MCF 10A (cell line): ENCODE results near the gene IFNG-AS1. TPM values are rescaled to one million over a fixed set of nuclear protein-coding genes. Genes with fewer than 3 reads are reported as not detected.

ENCODE experiments used
- BruUV-seq: library from RNA; stranded (reverse); fragments of 400-500 nt; replicated peaks from 2 replicates; lab custom pipeline; 2021; lab: Mats Ljungman, UMichigan
- CTCF ChIA-PET: fragments of 300-600 bp; sonication (Branson Sonifier 250); formaldehyde crosslinking; extraction: SDS; loops from one replicate; lab custom pipeline; 2021; ENCODE audit warnings: antibody characterized with exemption, inconsistent platforms; lab: Yijun Ruan, JAX
- POLR2A ChIA-PET: fragments of 300-600, 350-650 bp; sonication (Branson Sonifier 250); formaldehyde crosslinking; extraction: SDS; loops from one replicate; lab custom pipeline; 2020; ENCODE audit warnings: antibody characterized with exemption, inconsistent platforms; lab: Yijun Ruan, JAX
- DNase-seq: peaks from one replicate; pipeline ENCODE4 v3.0.0-alpha.2; 2018; ENCODE audit not compliant: unreplicated experiment
- H3K27ac Mint-ChIP-seq: one replicate; pipeline ENCODE4 v1.8.0; 2022; ENCODE audit warnings: mild to moderate bottlenecking, low read depth, mixed read lengths; ENCODE audit not compliant: unreplicated experiment
- H3K27me3 Mint-ChIP-seq: one replicate; pipeline ENCODE4 v1.8.0; 2022; ENCODE audit warnings: mixed read lengths; ENCODE audit not compliant: insufficient read depth, unreplicated experiment
- H3K36me3 Mint-ChIP-seq: one replicate; pipeline ENCODE4 v1.8.0; 2022; ENCODE audit warnings: mild to moderate bottlenecking, moderate library complexity, mixed read lengths; ENCODE audit not compliant: insufficient read depth, unreplicated experiment
- H3K4me1 Mint-ChIP-seq: one replicate; pipeline ENCODE4 v1.8.0; 2022; ENCODE audit warnings: mixed read lengths; ENCODE audit not compliant: insufficient read depth, unreplicated experiment
- H3K4me3 Mint-ChIP-seq: one replicate; pipeline ENCODE4 v1.8.0; 2022; ENCODE audit warnings: mild to moderate bottlenecking, moderate library complexity, mixed read lengths; ENCODE audit not compliant: unreplicated experiment
- H3K9me3 Mint-ChIP-seq: one replicate; pipeline ENCODE4 v1.8.0; 2022; ENCODE audit warnings: mixed read lengths; ENCODE audit not compliant: unreplicated experiment
- intact Hi-C: fragments of 100-400 bp; cut with micrococcal nuclease; formaldehyde crosslinking; loops from 2 replicates; pipeline ENCODE4 v1.14.1; 2022
- total RNA-seq: library from RNA; stranded (reverse); gene quantifications from 2 replicates; pipeline ENCODE4 v1.2.3, GENCODE V29; 2022
- TF ChIP-seq, protein P1 (sequence below): fragments of 200-600 bp; IDR thresholded peaks from one replicate; pipeline ENCODE4 v1.8.0; 2022; ENCODE audit warnings: antibody characterized with exemption, mild to moderate bottlenecking; ENCODE audit not compliant: unreplicated experiment

Gene IFNG-AS1
- total RNA-seq, 1 experiment from 2014 or later, result not detected

DNA sequence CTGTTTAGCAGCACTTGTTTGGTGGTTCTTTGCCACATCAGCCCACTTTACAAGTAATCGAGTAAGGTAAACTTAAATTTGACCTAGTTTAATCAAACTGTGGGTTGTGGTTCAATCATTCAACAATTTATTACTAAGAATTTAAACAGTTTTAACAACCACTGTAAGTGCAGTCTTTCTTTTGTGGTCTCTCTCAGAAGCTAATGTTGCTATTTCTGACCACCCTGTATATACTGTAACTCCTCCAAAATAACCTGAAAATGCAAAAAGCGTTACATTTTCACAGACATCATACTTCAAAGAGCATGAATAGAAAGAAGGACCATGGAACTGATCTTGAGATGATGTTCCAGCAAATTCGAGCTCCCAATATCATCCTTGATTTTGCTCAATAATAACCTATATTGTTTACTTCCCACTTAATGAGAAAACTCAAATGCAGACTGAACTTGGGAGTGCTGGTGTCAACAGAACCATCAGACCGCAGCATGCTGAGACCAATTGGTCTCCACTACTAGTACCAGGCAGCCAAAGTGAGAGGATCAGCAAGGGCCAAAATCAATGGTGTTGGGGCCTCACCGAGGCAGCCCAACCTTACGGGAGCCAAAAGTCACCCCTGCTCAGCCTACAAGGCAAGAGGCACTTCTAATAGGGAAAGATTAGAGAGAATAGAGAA lies 22.1 kb downstream of the IFNG-AS1 start:
- DNase-seq, result no peak
- BruUV-seq, result no TSS peak
- ChIA-PET CTCF (interaction anchor here (0.5 to 1.9 kb wide), 4 partner anchors 9 to 487 kb away, joined by 4 to 10 read pairs (median 6); no protein-coding TSS in a partner anchor), POLR2A (no interaction called here)
- no peaks in the 10 kb centered on the region for H3K36me3 Mint-ChIP-seq
- intact Hi-C loops, result no loop called here
- peaks cover 14% of the 10 kb centered on the region for H3K4me1 Mint-ChIP-seq
- no peaks in the 10 kb centered on the region for H3K9me3 Mint-ChIP-seq
- no peaks in the 10 kb centered on the region for H3K27me3 Mint-ChIP-seq
- H3K27ac Mint-ChIP-seq, result no peak overlapping the region
- TF ChIP-seq, protein P1, sequence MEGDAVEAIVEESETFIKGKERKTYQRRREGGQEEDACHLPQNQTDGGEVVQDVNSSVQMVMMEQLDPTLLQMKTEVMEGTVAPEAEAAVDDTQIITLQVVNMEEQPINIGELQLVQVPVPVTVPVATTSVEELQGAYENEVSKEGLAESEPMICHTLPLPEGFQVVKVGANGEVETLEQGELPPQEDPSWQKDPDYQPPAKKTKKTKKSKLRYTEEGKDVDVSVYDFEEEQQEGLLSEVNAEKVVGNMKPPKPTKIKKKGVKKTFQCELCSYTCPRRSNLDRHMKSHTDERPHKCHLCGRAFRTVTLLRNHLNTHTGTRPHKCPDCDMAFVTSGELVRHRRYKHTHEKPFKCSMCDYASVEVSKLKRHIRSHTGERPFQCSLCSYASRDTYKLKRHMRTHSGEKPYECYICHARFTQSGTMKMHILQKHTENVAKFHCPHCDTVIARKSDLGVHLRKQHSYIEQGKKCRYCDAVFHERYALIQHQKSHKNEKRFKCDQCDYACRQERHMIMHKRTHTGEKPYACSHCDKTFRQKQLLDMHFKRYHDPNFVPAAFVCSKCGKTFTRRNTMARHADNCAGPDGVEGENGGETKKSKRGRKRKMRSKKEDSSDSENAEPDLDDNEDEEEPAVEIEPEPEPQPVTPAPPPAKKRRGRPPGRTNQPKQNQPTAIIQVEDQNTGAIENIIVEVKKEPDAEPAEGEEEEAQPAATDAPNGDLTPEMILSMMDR, result no peak
- no peak overlapping the region for H3K4me3 Mint-ChIP-seq

DNA sequence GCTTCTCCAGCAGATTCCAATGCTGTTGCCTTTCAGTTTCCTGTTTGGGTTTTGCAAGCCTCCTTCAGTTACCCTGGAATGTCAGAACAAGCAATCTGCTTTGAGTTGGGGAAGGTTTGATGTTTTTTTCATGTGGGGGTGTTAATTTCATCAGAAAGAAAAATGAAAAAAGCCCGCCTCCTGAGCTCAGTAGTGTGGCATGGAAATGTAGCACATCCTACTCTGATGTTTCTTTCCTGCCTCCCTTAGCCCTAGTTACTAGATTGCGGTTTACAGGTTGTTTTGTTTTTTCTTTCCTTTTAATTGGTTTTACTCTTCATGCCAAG lies 22.6 kb downstream of the IFNG-AS1 start:
- Mint-ChIP-seq H3K36me3 (no peaks in the 10 kb centered on the region), H3K4me1 (peaks cover 10% of the 10 kb centered on the region), H3K4me3 (no peak overlapping the region), H3K9me3 (no peaks in the 10 kb centered on the region), H3K27me3 (no peaks in the 10 kb centered on the region), H3K27ac (no peak overlapping the region)
- no peak for DNase-seq
- POLR2A ChIA-PET, result no interaction called here
- intact Hi-C loops, result no loop called here
- no TSS peak for BruUV-seq
- CTCF ChIA-PET, result interaction anchor here (1.5 to 1.9 kb wide), 2 partner anchors 10 to 29 kb away, joined by 4 to 10 read pairs; no protein-coding TSS in a partner anchor
- TF ChIP-seq, protein P1, result no peak

DNA sequence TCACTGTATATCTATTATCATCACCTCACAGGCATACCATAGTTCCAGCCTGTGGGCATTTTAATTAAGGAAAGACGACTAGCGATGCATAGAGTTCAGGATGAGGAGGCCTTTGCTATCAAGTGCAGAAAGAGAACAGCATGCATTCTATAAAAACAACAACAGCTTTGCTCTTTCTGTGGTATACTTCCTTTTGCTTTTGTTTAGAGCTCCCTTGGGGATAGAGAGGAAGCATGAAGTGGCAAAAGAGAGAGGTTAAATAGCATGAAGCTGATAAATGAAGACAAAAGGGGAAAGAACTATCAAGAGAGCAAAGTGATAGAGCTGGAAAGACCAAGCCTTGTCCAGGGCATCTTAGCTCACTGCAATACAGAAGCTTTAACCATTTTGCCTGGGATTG lies 23.5 kb downstream of the IFNG-AS1 start:
- no TSS peak for BruUV-seq
- Mint-ChIP-seq H3K27me3 (no peaks in the 10 kb centered on the region), H3K27ac (no peak overlapping the region), H3K36me3 (no peaks in the 10 kb centered on the region), H3K9me3 (no peaks in the 10 kb centered on the region), H3K4me3 (no peak overlapping the region), H3K4me1 (peaks cover 2% of the 10 kb centered on the region)
- ChIA-PET POLR2A (no interaction called here), CTCF (interaction anchor here (0.6 to 1.9 kb wide), 3 partner anchors 10 to 710 kb away, joined by 4 to 10 read pairs (median 4); no protein-coding TSS in a partner anchor)
- intact Hi-C loops, result no loop called here
- TF ChIP-seq, protein P1, result no peak
- no peak for DNase-seq

- H3K27ac Mint-ChIP-seq, result no peak overlapping the region
- intact Hi-C loops, result no loop called here
- no peak for DNase-seq
- no peaks in the 10 kb centered on the region for H3K9me3 Mint-ChIP-seq
- BruUV-seq, result no TSS peak
- H3K4me1 Mint-ChIP-seq, result no peaks in the 10 kb centered on the region
- H3K27me3 Mint-ChIP-seq, result no peaks in the 10 kb centered on the region
- ChIA-PET CTCF (interaction anchor here (0.6 to 1.9 kb wide), 2 partner anchors 11 to 710 kb away, joined by 4 to 10 read pairs; no protein-coding TSS in a partner anchor), POLR2A (no interaction called here)
- H3K4me3 Mint-ChIP-seq, result no peak overlapping the region
- TF ChIP-seq, protein P1, result no peak
- H3K36me3 Mint-ChIP-seq, result no peaks in the 10 kb centered on the region
Observed at GRCh38 chr12:68013181-68013580, 23.9 kb downstream of the IFNG-AS1 start.
